ENCODE data around the gene SLC6A3. TPM values are rescaled to one million over a fixed set of nuclear protein-coding genes. Genes with fewer than 3 reads are reported as not detected.

SLC6A3 gene
- total and polyA plus RNA-seq, 2 donors (not counting 3 experiments of a cell fraction or from before 2014, with no cell fraction given), result not detected

DNA sequence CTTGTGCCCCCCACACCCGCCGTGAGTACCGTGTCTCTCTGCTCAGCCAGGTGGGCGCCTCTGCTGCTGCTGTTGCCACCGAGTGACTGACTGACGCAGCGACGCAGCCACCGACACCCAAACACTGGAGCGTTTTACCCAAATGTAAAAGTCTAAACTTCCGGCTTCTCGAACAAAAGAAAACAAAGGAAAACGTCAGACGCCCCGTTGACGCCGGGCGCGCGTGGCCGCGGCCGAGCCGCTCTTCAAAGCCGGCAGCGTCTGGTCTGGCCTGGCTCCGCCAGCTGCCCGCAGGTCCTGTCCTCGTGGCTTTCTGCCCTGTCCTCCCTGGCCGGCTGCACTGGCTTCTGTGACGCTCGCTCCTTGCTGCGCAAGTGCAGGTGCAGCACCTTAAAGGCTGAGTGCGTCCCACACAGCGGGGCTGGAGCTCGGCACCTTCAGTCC lies 58.9 kb downstream of the SLC6A3 start:
- H2AFZ ChIP-seq (ENCODE audit: low read depth, low read length), result peak overlapping the region; percentile 77
- intact Hi-C loops (cut with micrococcal nuclease), result no loop called here
- H3K79me2 ChIP-seq (ENCODE audit: control insufficient read depth, insufficient read depth, low read length), result no peaks in the 10 kb centered on the region
- no peaks in the 10 kb centered on the region for H3K9me1 ChIP-seq (replicated peaks; ENCODE audit: control insufficient read depth, extremely low read depth, insufficient read depth, low read length)
- H4K20me1 ChIP-seq (replicated peaks; ENCODE audit: control insufficient read depth, extremely low read depth, insufficient read depth, low read length), result no peaks in the 10 kb centered on the region
- H3K4me1 ChIP-seq (ENCODE audit: control insufficient read depth, extremely low read depth, insufficient read depth, low read length), result peaks cover 3% of the 10 kb centered on the region
- peaks cover 0 to 11% of the 10 kb centered on the region in 2 experiments for H3K27me3 ChIP-seq (ENCODE audit: control insufficient read depth in 2 of 2, insufficient read depth in 2 of 2, low read length in 2 of 2)
- no peaks in the 10 kb centered on the region for H3K36me3 ChIP-seq (ENCODE audit: control insufficient read depth in 2 of 2, extremely low read depth in 1 of 2, insufficient read depth in 2 of 2, low read length in 2 of 2)
- peak overlapping the region; percentile 56 for H3K4me2 ChIP-seq (ENCODE audit: insufficient read depth, low read length)
- ChIA-PET POLR2A (no interaction called here), CTCF (interaction anchor here (0.9 kb wide), 1 partner anchor 94 kb away, joined by 3 read pairs; no protein-coding TSS in a partner anchor)
- dilution Hi-C loops (cut with MboI; ENCODE audit: extremely low pct_ligation_motif_present, low sequenced_read_pairs), result no loop called here
- DNase-seq (ENCODE audit: low read depth, low spot score) (peak; percentile 25), FAIRE-seq (peak; percentile 28)
- TF ChIP-seq MYC (IDR thresholded peaks at IDR 0.05; ENCODE audit: low read depth, low read length), result no peak
- peak; percentile 8 for TF ChIP-seq POLR2A (IDR thresholded peaks at IDR 0.05; ENCODE audit: low read depth, low read length)
- peak; percentile 19 for TF ChIP-seq EZH2 (IDR thresholded peaks at IDR 0.05; ENCODE audit: borderline replicate concordance, low read depth, low read length, severe bottlenecking)
- peak overlapping the region; percentile 28 for H3K9ac ChIP-seq (replicated peaks; ENCODE audit: extremely low read depth, insufficient read depth, low read length)
- H3K4me3 ChIP-seq (replicated peaks in 1 of 3; ENCODE audit: insufficient read depth in 1 of 3, low read depth in 1 of 3, low read length in 3 of 3), result peak overlapping the region; percentile 27 to 60 (median 58)
- H3K9me3 ChIP-seq (replicated peaks; ENCODE audit: control insufficient read depth, insufficient read depth, low read length), result no peaks in the 10 kb centered on the region
- no peak overlapping the region for H3K27ac ChIP-seq (ENCODE audit: insufficient read depth, low read depth, low read length)
- BruUV-seq (replicated peaks), result TSS peak; percentile 33

DNA sequence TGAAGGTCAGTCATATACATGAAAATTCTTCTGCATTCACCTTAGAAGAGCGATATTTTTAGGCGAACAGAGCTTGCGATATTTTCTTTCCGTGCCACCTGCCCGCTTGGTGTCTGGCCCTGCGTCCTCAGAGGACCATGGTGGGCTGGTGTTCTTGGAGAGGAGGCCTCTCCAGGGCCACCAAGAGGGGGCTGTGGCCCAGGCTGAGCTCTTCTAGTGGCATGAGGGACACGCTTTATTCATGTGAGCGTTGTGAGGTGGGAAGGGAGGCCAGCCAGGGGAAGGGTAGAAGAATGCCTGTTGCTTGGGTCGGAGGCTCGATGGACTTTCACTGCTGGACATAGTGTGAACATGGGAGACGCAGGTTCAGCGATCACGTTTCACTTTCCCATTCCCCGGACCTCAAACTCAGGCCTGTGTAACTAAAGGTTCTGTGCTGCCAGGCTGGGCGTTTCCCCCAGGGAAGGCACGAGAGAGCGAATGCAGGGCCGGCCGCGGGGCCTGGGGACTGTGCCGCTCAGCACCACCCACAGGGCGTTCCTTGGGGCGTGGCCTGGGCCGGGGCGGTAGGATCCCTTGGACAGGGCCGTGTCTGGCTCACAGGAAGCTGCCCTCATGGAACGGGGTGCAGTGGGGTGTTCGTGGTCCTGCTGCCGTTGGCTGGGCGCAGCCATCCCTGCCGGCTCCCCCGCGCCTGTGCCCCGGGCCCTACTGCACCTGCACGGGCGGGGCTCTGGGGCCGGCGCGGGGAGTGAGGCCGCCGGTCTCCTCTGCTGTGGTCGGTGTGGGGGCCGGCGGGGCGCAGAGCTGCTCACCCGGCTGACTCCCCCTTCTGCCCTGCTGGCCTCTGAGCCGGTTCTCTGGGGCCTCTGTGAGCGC lies 59.6 kb downstream of the SLC6A3 start:
- Histone ChIP-seq H3K36me3 (ENCODE audit: control insufficient read depth in 2 of 2, extremely low read depth in 1 of 2, insufficient read depth in 2 of 2, low read length in 2 of 2) (no peaks in the 10 kb centered on the region), H3K27ac (ENCODE audit: insufficient read depth, low read depth, low read length) (no peak overlapping the region), H3K4me2 (ENCODE audit: insufficient read depth, low read length) (peak overlapping the region; percentile 56), H3K4me3 (replicated peaks in 1 of 3; ENCODE audit: insufficient read depth in 1 of 3, low read depth in 1 of 3, low read length in 3 of 3) (peak overlapping the region; percentile 27 to 60 (median 58)), H3K9me1 (replicated peaks; ENCODE audit: control insufficient read depth, extremely low read depth, insufficient read depth, low read length) (no peaks in the 10 kb centered on the region), H4K20me1 (replicated peaks; ENCODE audit: control insufficient read depth, extremely low read depth, insufficient read depth, low read length) (no peaks in the 10 kb centered on the region), H3K9ac (replicated peaks; ENCODE audit: extremely low read depth, insufficient read depth, low read length) (peak overlapping the region; percentile 28), H3K4me1 (ENCODE audit: control insufficient read depth, extremely low read depth, insufficient read depth, low read length) (peaks cover 3% of the 10 kb centered on the region), H3K9me3 (replicated peaks; ENCODE audit: control insufficient read depth, insufficient read depth, low read length) (no peaks in the 10 kb centered on the region), H3K27me3 (ENCODE audit: control insufficient read depth in 2 of 2, insufficient read depth in 2 of 2, low read length in 2 of 2) (peaks cover 0 to 11% of the 10 kb centered on the region in 2 experiments), H3K79me2 (ENCODE audit: control insufficient read depth, insufficient read depth, low read length) (no peaks in the 10 kb centered on the region), H2AFZ (ENCODE audit: low read depth, low read length) (peak overlapping the region; percentile 77)
- dilution Hi-C loops (cut with MboI; ENCODE audit: extremely low pct_ligation_motif_present, low sequenced_read_pairs), result no loop called here
- intact Hi-C loops (cut with micrococcal nuclease), result loop anchor here (2.0 kb wide), 1 partner anchor 41 kb away; the partner anchor contains the start of gene CLPTM1L
- BruUV-seq (replicated peaks), result no TSS peak
- DNase-seq (ENCODE audit: low read depth, low spot score) (peak; percentile 36), FAIRE-seq (peak; percentile 81)
- ChIA-PET CTCF (no interaction called here), POLR2A (no interaction called here)
- TF ChIP-seq, protein P1, sequence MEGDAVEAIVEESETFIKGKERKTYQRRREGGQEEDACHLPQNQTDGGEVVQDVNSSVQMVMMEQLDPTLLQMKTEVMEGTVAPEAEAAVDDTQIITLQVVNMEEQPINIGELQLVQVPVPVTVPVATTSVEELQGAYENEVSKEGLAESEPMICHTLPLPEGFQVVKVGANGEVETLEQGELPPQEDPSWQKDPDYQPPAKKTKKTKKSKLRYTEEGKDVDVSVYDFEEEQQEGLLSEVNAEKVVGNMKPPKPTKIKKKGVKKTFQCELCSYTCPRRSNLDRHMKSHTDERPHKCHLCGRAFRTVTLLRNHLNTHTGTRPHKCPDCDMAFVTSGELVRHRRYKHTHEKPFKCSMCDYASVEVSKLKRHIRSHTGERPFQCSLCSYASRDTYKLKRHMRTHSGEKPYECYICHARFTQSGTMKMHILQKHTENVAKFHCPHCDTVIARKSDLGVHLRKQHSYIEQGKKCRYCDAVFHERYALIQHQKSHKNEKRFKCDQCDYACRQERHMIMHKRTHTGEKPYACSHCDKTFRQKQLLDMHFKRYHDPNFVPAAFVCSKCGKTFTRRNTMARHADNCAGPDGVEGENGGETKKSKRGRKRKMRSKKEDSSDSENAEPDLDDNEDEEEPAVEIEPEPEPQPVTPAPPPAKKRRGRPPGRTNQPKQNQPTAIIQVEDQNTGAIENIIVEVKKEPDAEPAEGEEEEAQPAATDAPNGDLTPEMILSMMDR (IDR thresholded peaks at IDR 0.05; ENCODE audit: extremely low read depth in 1 of 2, insufficient read depth in 1 of 2, low read depth in 1 of 2, low read length in 2 of 2), result no peak
